Measurements from ENCODE around the gene RRM2.
"Not testable (repeated sequence)": the region's sequence is repeated elsewhere in the genome, so short reads cannot be mapped to it uniquely, and the experiment has no call there.

RRM2 gene

GRCh38 chr2:10089565-10090190, 32.9 kb upstream of the RRM2 start:
- TF ChIP-seq ZNF121 (tag by site-specific recombination; IDR thresholded peaks at IDR 0.05) (no peak), ZNF416 (tag by site-specific recombination; IDR thresholded peaks at IDR 0.05) (no peak), SALL2 (tag by site-specific recombination; IDR thresholded peaks at IDR 0.05; ENCODE audit: borderline replicate concordance) (no peak)
- Histone ChIP-seq H3K4me3 (ENCODE audit: low read depth, low read length) (no peak overlapping the region), H3K4me1 (ENCODE audit: control insufficient read depth, insufficient read depth, low read length) (no peaks in the 10 kb centered on the region), H3K27ac (ENCODE audit: extremely low read depth, low read depth, low read length) (no peak overlapping the region), H3K9me3 (ENCODE audit: control insufficient read depth, insufficient read depth, low read depth, low read length) (no peaks in the 10 kb centered on the region), H3K36me3 (ENCODE audit: control insufficient read depth in 2 of 2, insufficient read depth in 1 of 2, low read length in 2 of 2) (no peaks in the 10 kb centered on the region)
- POLR2A ChIA-PET = no interaction called here
- CTCF ChIA-PET = interaction anchor here (1.0 to 1.4 kb wide), 4 partner anchors 7 to 319 kb away, joined by 3 to 6 read pairs (median 4); no protein-coding TSS in a partner anchor

GRCh38 chr2:10091182-10091888, 31.2 kb upstream of the RRM2 start:
- no peaks in the 10 kb centered on the region for H3K9me3 ChIP-seq (ENCODE audit: control insufficient read depth, insufficient read depth, low read depth, low read length)
- no peaks in the 10 kb centered on the region; the same call in 1 of the 2 replicates for H3K4me1 ChIP-seq (ENCODE audit: control insufficient read depth, insufficient read depth, low read length)
- no peaks in the 10 kb centered on the region for H3K36me3 ChIP-seq (ENCODE audit: control insufficient read depth in 2 of 2, insufficient read depth in 1 of 2, low read length in 2 of 2)
- POLR2A ChIA-PET = interaction anchor here (0.7 to 1.3 kb wide), 2 partner anchors 19 to 32 kb away, joined by 3 read pairs; partner anchors contain the start of gene RRM2
- H3K27ac ChIP-seq (ENCODE audit: extremely low read depth, low read depth, low read length) = no peak overlapping the region
- TF ChIP-seq HOXA7 (CRISPR knock-in tag; IDR thresholded peaks at IDR 0.05; ENCODE audit: borderline replicate concordance) = no peak
- no peak for TF ChIP-seq EGR2 (tag by site-specific recombination; IDR thresholded peaks at IDR 0.05; ENCODE audit: low read depth)
- TF ChIP-seq ZNF146 (tag by site-specific recombination; IDR thresholded peaks at IDR 0.05) = no peak
- no peak for TF ChIP-seq ZNF174 (tag by site-specific recombination; IDR thresholded peaks at IDR 0.05)
- TF ChIP-seq ZBTB1 (tag by site-specific recombination; IDR thresholded peaks at IDR 0.05) = no peak
- no peak for TF ChIP-seq CTCF (tag by site-specific recombination; IDR thresholded peaks at IDR 0.05)
- no peak for TF ChIP-seq ZNF707 (tag by site-specific recombination; IDR thresholded peaks at IDR 0.05)
- no peak for TF ChIP-seq ZNF548 (tag by site-specific recombination; IDR thresholded peaks at IDR 0.05)
- TF ChIP-seq ZBTB8A (tag by site-specific recombination; IDR thresholded peaks at IDR 0.05) = no peak
- no peak for TF ChIP-seq ZNF335 (tag by site-specific recombination; conservative IDR thresholded peaks at IDR 0.05)
- no peak for TF ChIP-seq ZBTB20 (tag by site-specific recombination; IDR thresholded peaks at IDR 0.05)
- TF ChIP-seq ZNF621 (tag by site-specific recombination; IDR thresholded peaks at IDR 0.05) = no peak
- TF ChIP-seq ZNF549 (tag by site-specific recombination; IDR thresholded peaks at IDR 0.05) = no peak
- H3K4me3 ChIP-seq (ENCODE audit: low read depth, low read length) = no peak overlapping the region
- CTCF ChIA-PET = interaction anchor here (1.1 to 7.3 kb wide), 3 partner anchors 12 to 25 kb away, joined by 3 to 124 read pairs (median 4); no protein-coding TSS in a partner anchor

GRCh38 chr2:10091889-10092244, 30.7 kb upstream of the RRM2 start:
- H3K27ac ChIP-seq (ENCODE audit: extremely low read depth, low read depth, low read length); H3K4me3 ChIP-seq (ENCODE audit: low read depth, low read length); H3K9me3 ChIP-seq (ENCODE audit: control insufficient read depth, insufficient read depth, low read depth, low read length); H3K36me3 ChIP-seq (ENCODE audit: control insufficient read depth in 2 of 2, insufficient read depth in 1 of 2, low read length in 2 of 2); H3K4me1 ChIP-seq (ENCODE audit: control insufficient read depth, insufficient read depth, low read length): not testable (repeated sequence)
- ChIA-PET CTCF (interaction anchor here (1.1 to 7.3 kb wide), 3 partner anchors 13 to 24 kb away, joined by 3 to 124 read pairs (median 4); no protein-coding TSS in a partner anchor), POLR2A (interaction anchor here (0.5 to 1.3 kb wide), 3 partner anchors 20 to 31 kb away, joined by 3 read pairs; partner anchors contain the start of gene RRM2)

Data from HEK293 (cell line).